Measurements from ENCODE around the gene GCA.

GCA gene

GRCh38 chr2:162317058-162317742, 26.7 kb upstream of the GCA start:
- peak overlapping the region; percentile 75 for H3K9ac ChIP-seq (ENCODE audit: low read depth, low read length)
- H3K36me3 ChIP-seq (ENCODE audit: insufficient read depth, low read length), result no peaks in the 10 kb centered on the region; the same call in 1 of the 2 replicates
- H3K4me3 ChIP-seq (ENCODE audit: low read depth in 1 of 2, low read length in 2 of 2), result peak overlapping the region; percentile 59 to 89
- ATAC-seq (ENCODE audit: insufficient read depth, low read depth), result no peak
- no peaks in the 10 kb centered on the region for H4K20me1 ChIP-seq (ENCODE audit: insufficient read depth, low read length)
- H3K27me3 ChIP-seq (ENCODE audit: insufficient read depth, low read length, poor library complexity), result no peaks in the 10 kb centered on the region
- H3K9me3 ChIP-seq (ENCODE audit: insufficient read depth, low read length, severe bottlenecking), result no peaks in the 10 kb centered on the region
- H3K4me1 ChIP-seq (ENCODE audit: insufficient read depth, low read length), result peaks cover 42% of the 10 kb centered on the region
- H3K4me2 ChIP-seq (ENCODE audit: insufficient read depth, low read length), result peak overlapping the region; percentile 94
- H3K27ac ChIP-seq (ENCODE audit: low read length), result peak overlapping the region; percentile 84; the same call in 1 of the 2 replicates
- H2AFZ ChIP-seq (ENCODE audit: low read depth, low read length), result peak overlapping the region; percentile 93
- no peak for TF ChIP-seq CTCF (IDR thresholded peaks at IDR 0.05; ENCODE audit: borderline replicate concordance, extremely low read depth, low read length, poor library complexity, severe bottlenecking)
- TF ChIP-seq EZH2 (IDR thresholded peaks at IDR 0.05; ENCODE audit: borderline replicate concordance, low read depth, low read length, severe bottlenecking), result no peak
- H3K79me2 ChIP-seq (ENCODE audit: insufficient read depth, low read length), result peaks cover 10% of the 10 kb centered on the region
- DNase-seq, result no peak

DNA sequence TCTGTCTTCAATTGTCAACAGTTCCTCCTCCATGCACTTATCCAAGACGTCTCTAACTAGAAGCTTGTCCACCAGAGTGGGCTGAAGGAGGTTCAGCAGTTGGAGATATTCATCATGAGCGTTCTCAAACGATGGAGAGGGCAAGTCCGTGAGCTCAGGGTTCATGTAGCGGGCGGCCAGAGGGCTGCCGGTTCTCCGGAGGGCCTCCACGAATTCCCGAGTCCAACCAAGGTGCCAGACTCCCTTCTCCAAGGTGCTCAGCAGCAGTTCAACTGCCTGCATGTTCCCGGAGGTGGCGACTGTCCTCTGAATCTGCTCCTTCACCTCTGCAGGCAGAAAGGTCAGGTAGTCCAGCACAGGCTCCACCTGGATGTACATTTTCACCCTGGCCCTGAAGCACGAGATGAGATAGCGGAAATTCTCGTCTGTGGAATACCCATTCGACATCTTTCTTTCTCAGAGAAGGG, 26.0 kb upstream of the GCA start:
- peak; percentile 36 for ATAC-seq (ENCODE audit: insufficient read depth, low read depth)
- peak overlapping the region; percentile 59 to 89 for H3K4me3 ChIP-seq (ENCODE audit: low read depth in 1 of 2, low read length in 2 of 2)
- H3K79me2 ChIP-seq (ENCODE audit: insufficient read depth, low read length), result peaks cover 10% of the 10 kb centered on the region
- H2AFZ ChIP-seq (ENCODE audit: low read depth, low read length), result peak overlapping the region; percentile 93
- no peaks in the 10 kb centered on the region for H3K27me3 ChIP-seq (ENCODE audit: insufficient read depth, low read length, poor library complexity)
- TF ChIP-seq CTCF (IDR thresholded peaks at IDR 0.05; ENCODE audit: borderline replicate concordance, extremely low read depth, low read length, poor library complexity, severe bottlenecking), result no peak
- TF ChIP-seq EZH2 (IDR thresholded peaks at IDR 0.05; ENCODE audit: borderline replicate concordance, low read depth, low read length, severe bottlenecking), result no peak
- H3K9ac ChIP-seq (ENCODE audit: low read depth, low read length), result peak overlapping the region; percentile 75
- DNase-seq, result peak; percentile 33
- no peaks in the 10 kb centered on the region for H3K9me3 ChIP-seq (ENCODE audit: insufficient read depth, low read length, severe bottlenecking)
- H3K4me1 ChIP-seq (ENCODE audit: insufficient read depth, low read length), result peaks cover 42% of the 10 kb centered on the region
- no peaks in the 10 kb centered on the region for H4K20me1 ChIP-seq (ENCODE audit: insufficient read depth, low read length)
- H3K36me3 ChIP-seq (ENCODE audit: insufficient read depth, low read length), result no peaks in the 10 kb centered on the region; the same call in 1 of the 2 replicates
- peak overlapping the region; percentile 84 for H3K27ac ChIP-seq (ENCODE audit: low read length)
- peak overlapping the region; percentile 94 for H3K4me2 ChIP-seq (ENCODE audit: insufficient read depth, low read length)

DNA sequence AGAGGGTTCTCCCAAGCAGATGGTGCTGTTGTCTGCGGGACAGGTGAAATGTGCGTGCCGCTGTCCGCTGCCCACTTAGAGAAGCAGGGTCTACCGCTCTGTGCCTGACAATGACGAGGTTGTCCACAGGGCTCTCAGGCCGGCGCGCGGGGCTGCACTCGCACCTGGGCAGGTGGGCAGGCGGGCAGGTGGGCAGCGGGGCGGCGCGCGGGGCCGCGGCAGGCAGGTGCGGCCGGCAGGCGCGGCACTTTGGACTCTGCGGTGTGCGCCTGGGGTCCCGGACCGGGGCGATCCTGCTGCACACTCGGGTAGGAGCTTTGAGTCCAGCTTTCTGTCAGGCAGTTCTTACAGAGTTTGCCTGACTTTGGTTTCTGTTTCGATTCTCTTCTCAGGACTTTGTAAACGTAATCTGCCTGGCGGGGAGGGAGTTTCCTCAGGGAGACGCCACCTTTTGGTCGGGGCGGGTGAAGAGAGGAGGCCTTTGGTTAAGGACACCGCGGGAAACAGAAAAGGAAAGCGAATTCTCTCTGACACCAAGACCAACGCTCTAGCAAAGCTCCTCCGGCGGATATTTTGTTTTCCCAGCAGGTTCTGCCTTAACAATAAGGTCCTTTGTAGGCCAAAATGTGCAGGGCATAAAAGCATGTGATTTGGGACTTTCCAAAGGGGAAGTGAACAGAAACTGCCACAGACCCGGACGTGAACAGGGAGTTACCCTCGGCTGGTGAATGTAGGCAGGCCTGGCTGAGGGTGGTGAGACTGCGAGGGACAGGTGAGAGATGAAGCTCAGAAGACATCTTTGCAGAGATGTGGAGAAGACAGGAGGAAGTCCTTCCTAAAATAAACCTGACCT, 25.4 kb upstream of the GCA start, which contains the start of gene IFIH1:
IFIH1 (minus strand) TSS at position 357 of the 853 bp plus-strand sequence. CDS start 377 bp downstream, outside the sequence.
- H3K9ac ChIP-seq (ENCODE audit: low read depth, low read length), result peak within 1 kb of the TSS; percentile 75
- H3K27ac ChIP-seq (ENCODE audit: low read length), result peak within 1 kb of the TSS; percentile 84
- no peaks in the 10 kb centered on the region; the same call in 1 of the 2 replicates for H3K36me3 ChIP-seq (ENCODE audit: insufficient read depth, low read length)
- peak within 1 kb of the TSS; percentile 93 for H2AFZ ChIP-seq (ENCODE audit: low read depth, low read length)
- TF ChIP-seq EZH2 (IDR thresholded peaks at IDR 0.05; ENCODE audit: borderline replicate concordance, low read depth, low read length, severe bottlenecking) (no peak), CTCF (IDR thresholded peaks at IDR 0.05; ENCODE audit: borderline replicate concordance, extremely low read depth, low read length, poor library complexity, severe bottlenecking) (peak; percentile 57)
- peak; percentile 86 for DNase-seq
- peak within 1 kb of the TSS; percentile 94 for H3K4me2 ChIP-seq (ENCODE audit: insufficient read depth, low read length)
- no peaks in the 10 kb centered on the region for H3K27me3 ChIP-seq (ENCODE audit: insufficient read depth, low read length, poor library complexity)
- peak within 1 kb of the TSS; percentile 59 to 89 for H3K4me3 ChIP-seq (ENCODE audit: low read depth in 1 of 2, low read length in 2 of 2)
- H4K20me1 ChIP-seq (ENCODE audit: insufficient read depth, low read length), result no peaks in the 10 kb centered on the region
- no peaks in the 10 kb centered on the region for H3K9me3 ChIP-seq (ENCODE audit: insufficient read depth, low read length, severe bottlenecking)
- peaks cover 10% of the 10 kb centered on the region for H3K79me2 ChIP-seq (ENCODE audit: insufficient read depth, low read length)
- peak; percentile 84 for ATAC-seq (ENCODE audit: insufficient read depth, low read depth)
- peaks cover 42% of the 10 kb centered on the region for H3K4me1 ChIP-seq (ENCODE audit: insufficient read depth, low read length)
